GM12878 (cell line): ENCODE results near the gene RAD23B. TPM values are rescaled to one million over a fixed set of nuclear protein-coding genes. Genes with fewer than 3 reads are reported as not detected.

Experiments used
- ATAC-seq: fragments of 200-7000 bp; cut with Tn5 transposase; 3 replicates; pipeline ENCODE4 v1.9.1; 2020; ENCODE audit warnings: mild to moderate bottlenecking, moderate library complexity
- BruUV-seq: library from RNA; stranded (reverse); fragments of 400-500 nt; replicated peaks from 2 replicates; lab custom pipeline; 2021; lab: Mats Ljungman, UMichigan
- CTCF ChIA-PET: fragments of 300-600 bp; sonication (Branson Sonifier 250); formaldehyde crosslinking; extraction: SDS; loops from one replicate; lab custom pipeline; 2021; ENCODE audit warnings: inconsistent platforms; lab: Yijun Ruan, JAX
- POLR2A ChIA-PET: fragments of 350-600 bp; formaldehyde crosslinking; extraction: SDS; loops from one replicate; lab custom pipeline; 2021; ENCODE audit warnings: inconsistent platforms; lab: Charles Lee
- RAD21 ChIA-PET: fragments of 300-600 bp; sonication (Branson Sonifier 250); formaldehyde crosslinking; loops from one replicate; lab custom pipeline; 2023; ENCODE audit warnings: antibody characterized with exemption; ENCODE audit not compliant: unreplicated experiment; lab: Charles Lee
- SMC1A ChIA-PET: fragments of 300-600 bp; sonication (Branson Sonifier 250); formaldehyde crosslinking; loops from one replicate; lab custom pipeline; 2023; ENCODE audit not compliant: unreplicated experiment, uncharacterized antibody; lab: Charles Lee
- DNase-seq: peaks from one replicate; pipeline ENCODE4 v3.0.0-alpha.2; 2011; ENCODE audit warnings: low read depth, low spot score
- FAIRE-seq: peaks from 3 replicates; lab custom pipeline; 2011; peaks lifted over from hg19 to GRCh38; lab: Jason Lieb, UNC
- H2AFZ ChIP-seq: 2 replicates; pipeline ENCODE4 v1.6.0; 2011; ENCODE audit warnings: low read depth, low read length, control low read depth; ENCODE audit not compliant: control insufficient read depth
- H3K27ac ChIP-seq: 2 replicates; pipeline ENCODE4 v1.5.1; 2011; ENCODE audit warnings: control low read depth; ENCODE audit not compliant: control insufficient read depth, insufficient read depth
- H3K27me3 ChIP-seq, 2 experiments: replicated peaks in 1 of 2; 2 replicates each; pipeline versions ENCODE4 v1.6.0 to v1.6.1; 2011; ENCODE audit warnings: low read length in 1 of 2; ENCODE audit not compliant: control insufficient read depth in 2 of 2, insufficient read depth in 2 of 2
- H3K36me3 ChIP-seq, 2 experiments: 2 replicates each; pipeline ENCODE4 v1.5.1; 2011; ENCODE audit warnings: low read length in 1 of 2; ENCODE audit not compliant: control insufficient read depth in 2 of 2, insufficient read depth in 2 of 2
- H3K4me1 ChIP-seq: 2 replicates; pipeline ENCODE4 v1.6.1; 2011; ENCODE audit warnings: mild to moderate bottlenecking, low read length, moderate library complexity, mixed read lengths; ENCODE audit not compliant: control insufficient read depth, insufficient read depth
- H3K4me2 ChIP-seq: 2 replicates; pipeline ENCODE4 v1.6.0; 2011; ENCODE audit warnings: control low read depth; ENCODE audit not compliant: control insufficient read depth, insufficient read depth
- H3K4me3 ChIP-seq: fragments of 200-600 bp; sonication (generic); 2 replicates; pipeline ENCODE4 v1.5.1; 2016
- H3K79me2 ChIP-seq: 2 replicates; pipeline ENCODE4 v1.6.0; 2011; ENCODE audit warnings: low read length; ENCODE audit not compliant: control insufficient read depth, insufficient read depth
- H3K9ac ChIP-seq: 2 replicates; pipeline ENCODE4 v1.8.0; 2011; ENCODE audit warnings: low read length, control low read depth, mixed read lengths; ENCODE audit not compliant: control insufficient read depth, insufficient read depth
- H3K9me3 ChIP-seq: replicated peaks from 3 replicates; pipeline ENCODE4 v1.5.1; 2011; ENCODE audit warnings: mild to moderate bottlenecking, low read length; ENCODE audit not compliant: control insufficient read depth, insufficient read depth
- H4K20me1 ChIP-seq: 2 replicates; pipeline ENCODE4 v1.6.0; 2011; ENCODE audit not compliant: control insufficient read depth, insufficient read depth
- DPF2 ChIP-seq: fragments of 450-650 bp; IDR thresholded peaks from 2 replicates; pipeline ENCODE4 v1.6.1; 2017; ENCODE audit warnings: mild to moderate bottlenecking
- MEF2A ChIP-seq: IDR thresholded peaks from 2 replicates; pipeline ENCODE4 v1.6.1; 2011; ENCODE audit warnings: low read depth, mild to moderate bottlenecking, low read length, moderate library complexity; ENCODE audit not compliant: insufficient read depth
- NBN ChIP-seq: fragments of 450-650 bp; IDR thresholded peaks from 2 replicates; pipeline ENCODE4 v1.6.1; 2016
- POLR2AphosphoS2 ChIP-seq: IDR thresholded peaks from 2 replicates; pipeline ENCODE4 v1.6.1; 2011; ENCODE audit warnings: low read depth, mild to moderate bottlenecking, low read length, improper control_type of control experiment, moderate library complexity
- POLR2AphosphoS5 ChIP-seq: IDR thresholded peaks from 2 replicates; pipeline ENCODE4 v1.6.1; 2011; ENCODE audit warnings: mild to moderate bottlenecking, low read length, inconsistent platforms
- RAD21 ChIP-seq: IDR thresholded peaks from 2 replicates; pipeline ENCODE4 v1.6.1; 2011; ENCODE audit warnings: mild to moderate bottlenecking, low read depth, low read length, moderate library complexity; ENCODE audit not compliant: insufficient read depth
- SMARCA5 ChIP-seq: fragments of 450-650 bp; IDR thresholded peaks from 2 replicates; pipeline ENCODE4 v1.6.1; 2017; ENCODE audit warnings: mild to moderate bottlenecking
- TCF3 ChIP-seq: IDR thresholded peaks from 2 replicates; pipeline ENCODE4 v1.6.1; 2012; ENCODE audit warnings: low read depth, mild to moderate bottlenecking, low read length, borderline replicate concordance; ENCODE audit not compliant: insufficient read depth
- TCF7 ChIP-seq: IDR thresholded peaks from 2 replicates; pipeline ENCODE4 v1.6.1; 2014; ENCODE audit warnings: antibody characterized with exemption, borderline replicate concordance
- WGBS: methylation state at CpG from one replicate; pipeline ENCODE4 v1.1.6; 2016; ENCODE audit warnings: low lambda C conversion rate; ENCODE audit not compliant: insufficient replicate concordance, insufficient coverage; ENCODE audit errors: missing lambda C conversion rate; 5-methylcytosine and 5-hydroxymethylcytosine counted together
- in situ Hi-C: fragments of 300-500 bp; cut with MboI; formaldehyde crosslinking; loops from 9 replicates; pipeline ENCODE4 v1.14.3; 2018; ENCODE audit warnings: mixed read lengths
- intact Hi-C: fragments of 100-400 bp; cut with micrococcal nuclease; formaldehyde crosslinking; loops from one replicate; pipeline ENCODE4 v1.14.2; 2022; ENCODE audit not compliant: unreplicated experiment
- polyA plus RNA-seq, 11 experiments: library from polyadenylated mRNA; depleted of rRNA in 4 of 11; unstranded in 6 of 11; stranded (reverse) in 5 of 11; fragments of >200 nt; fragmentation: Nextera tagmentation in 4 of 11; fragmentation: Illumina TruSeq in 1 of 11; extraction: Ambion mirVana in 4 of 11; extraction: Trizol in 1 of 11; gene quantifications; 1 replicate in 1 of 11; 2 replicates in 10 of 11; pipeline versions ENCODE4 v1.2.1 to v1.2.3, GENCODE V29; 2011 to 2016; ENCODE audit warnings: inconsistent platforms in 2 of 11, missing spikeins in 2 of 11, low read depth in 1 of 11
- total RNA-seq, 4 experiments: library from RNA; depleted of rRNA in 3 of 4; stranded (reverse); fragments of >200 nt in 3 of 4; fragmentation: Illumina TruSeq in 1 of 4; extraction: Trizol in 1 of 4; gene quantifications; 2 replicates each; pipeline versions ENCODE4 v1.2.1 to v1.2.3, GENCODE V29; 2013 to 2021
- TF ChIP-seq, protein P1 (sequence below): fragments of 450-650 bp; IDR thresholded peaks from 2 replicates; pipeline ENCODE4 v1.6.1; 2017; ENCODE audit warnings: low read depth, mild to moderate bottlenecking, moderate library complexity
- TF ChIP-seq, protein P2 (sequence below): fragments of 450-650 bp; IDR thresholded peaks from 2 replicates; pipeline ENCODE4 v1.6.1; 2017; ENCODE audit warnings: mild to moderate bottlenecking, low read depth, inconsistent platforms; ENCODE audit not compliant: poor library complexity, severe bottlenecking

The RAD23B gene
- total and polyA plus RNA-seq, 10 of the 15 experiments (the other 5 are each of a cell fraction or from before 2014, with no cell fraction given), result 10.3 to 256 (median 54.6) TPM

GRCh38 chr9:107249665-107250285 is 33.3 kb upstream of the RAD23B start:
- in situ Hi-C loops (no loop called here), intact Hi-C loops (no loop called here)
- Histone ChIP-seq H3K4me1 (no peaks in the 10 kb centered on the region), H3K79me2 (no peaks in the 10 kb centered on the region), H3K27me3 (no peaks in the 10 kb centered on the region), H3K9me3 (no peaks in the 10 kb centered on the region), H3K4me2 (no peak overlapping the region), H3K9ac (no peak overlapping the region), H2AFZ (no peak overlapping the region), H3K4me3 (no peak overlapping the region), H3K27ac (no peak overlapping the region), H4K20me1 (no peaks in the 10 kb centered on the region), H3K36me3 (no peaks in the 10 kb centered on the region)
- WGBS, result 27% methylated on average over 2 of the region's 2 CpGs
- no peak for DNase-seq
- FAIRE-seq, result no peak
- POLR2A ChIA-PET, result no interaction called here
- SMC1A ChIA-PET, result interaction anchor here (1.4 kb wide), 1 partner anchor 11 kb away, joined by 5 read pairs; no protein-coding TSS in a partner anchor
- no peak for TF ChIP-seq MEF2A
- no peak for TF ChIP-seq RAD21
- CTCF ChIA-PET, result interaction anchor here (0.6 to 2.5 kb wide), 3 partner anchors 10 to 92 kb away, joined by 3 to 13 read pairs (median 3); no protein-coding TSS in a partner anchor
- no peak for ATAC-seq
- no TSS peak for BruUV-seq
- RAD21 ChIA-PET, result interaction anchor here (0.6 to 1.3 kb wide), 3 partner anchors 11 to 119 kb away, joined by 3 read pairs; no protein-coding TSS in a partner anchor

GRCh38 chr9:107251756-107252322 is 31.2 kb upstream of the RAD23B start:
- Histone ChIP-seq H4K20me1 (no peaks in the 10 kb centered on the region), H3K4me3 (no peak overlapping the region), H3K4me1 (no peaks in the 10 kb centered on the region), H3K36me3 (no peaks in the 10 kb centered on the region), H3K27me3 (no peaks in the 10 kb centered on the region), H3K79me2 (no peaks in the 10 kb centered on the region), H3K27ac (no peak overlapping the region), H3K9ac (no peak overlapping the region), H2AFZ (no peak overlapping the region), H3K4me2 (no peak overlapping the region), H3K9me3 (no peaks in the 10 kb centered on the region)
- CTCF ChIA-PET, result interaction anchor here (0.9 to 2.0 kb wide), 5 partner anchors 9 to 94 kb away, joined by 3 to 9 read pairs (median 4); no protein-coding TSS in a partner anchor
- WGBS, result 57% methylated on average over 4 of the region's 4 CpGs
- FAIRE-seq (no peak), DNase-seq (no peak), ATAC-seq (no peak)
- POLR2A ChIA-PET, result interaction anchor here (0.5 to 1.6 kb wide), 6 partner anchors 12 to 638 kb away, joined by 3 to 5 read pairs (median 4); no protein-coding TSS in a partner anchor
- SMC1A ChIA-PET, result interaction anchor here (0.6 to 2.0 kb wide), 9 partner anchors 9 to 94 kb away, joined by 3 to 7 read pairs (median 3); no protein-coding TSS in a partner anchor
- in situ Hi-C loops (no loop called here), intact Hi-C loops (no loop called here)
- RAD21 ChIA-PET, result interaction anchor here (1.3 to 1.5 kb wide), 2 partner anchors 9 to 93 kb away, joined by 3 to 5 read pairs; no protein-coding TSS in a partner anchor
- no TSS peak for BruUV-seq
- no peak for TF ChIP-seq DPF2
- TF ChIP-seq SMARCA5, result no peak
- no peak for TF ChIP-seq TCF7
- TF ChIP-seq POLR2AphosphoS5, result no peak
- no peak for TF ChIP-seq POLR2AphosphoS2
- TF ChIP-seq, protein P1, sequence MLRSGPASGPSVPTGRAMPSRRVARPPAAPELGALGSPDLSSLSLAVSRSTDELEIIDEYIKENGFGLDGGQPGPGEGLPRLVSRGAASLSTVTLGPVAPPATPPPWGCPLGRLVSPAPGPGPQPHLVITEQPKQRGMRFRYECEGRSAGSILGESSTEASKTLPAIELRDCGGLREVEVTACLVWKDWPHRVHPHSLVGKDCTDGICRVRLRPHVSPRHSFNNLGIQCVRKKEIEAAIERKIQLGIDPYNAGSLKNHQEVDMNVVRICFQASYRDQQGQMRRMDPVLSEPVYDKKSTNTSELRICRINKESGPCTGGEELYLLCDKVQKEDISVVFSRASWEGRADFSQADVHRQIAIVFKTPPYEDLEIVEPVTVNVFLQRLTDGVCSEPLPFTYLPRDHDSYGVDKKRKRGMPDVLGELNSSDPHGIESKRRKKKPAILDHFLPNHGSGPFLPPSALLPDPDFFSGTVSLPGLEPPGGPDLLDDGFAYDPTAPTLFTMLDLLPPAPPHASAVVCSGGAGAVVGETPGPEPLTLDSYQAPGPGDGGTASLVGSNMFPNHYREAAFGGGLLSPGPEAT, result no peak
- TF ChIP-seq, protein P2, sequence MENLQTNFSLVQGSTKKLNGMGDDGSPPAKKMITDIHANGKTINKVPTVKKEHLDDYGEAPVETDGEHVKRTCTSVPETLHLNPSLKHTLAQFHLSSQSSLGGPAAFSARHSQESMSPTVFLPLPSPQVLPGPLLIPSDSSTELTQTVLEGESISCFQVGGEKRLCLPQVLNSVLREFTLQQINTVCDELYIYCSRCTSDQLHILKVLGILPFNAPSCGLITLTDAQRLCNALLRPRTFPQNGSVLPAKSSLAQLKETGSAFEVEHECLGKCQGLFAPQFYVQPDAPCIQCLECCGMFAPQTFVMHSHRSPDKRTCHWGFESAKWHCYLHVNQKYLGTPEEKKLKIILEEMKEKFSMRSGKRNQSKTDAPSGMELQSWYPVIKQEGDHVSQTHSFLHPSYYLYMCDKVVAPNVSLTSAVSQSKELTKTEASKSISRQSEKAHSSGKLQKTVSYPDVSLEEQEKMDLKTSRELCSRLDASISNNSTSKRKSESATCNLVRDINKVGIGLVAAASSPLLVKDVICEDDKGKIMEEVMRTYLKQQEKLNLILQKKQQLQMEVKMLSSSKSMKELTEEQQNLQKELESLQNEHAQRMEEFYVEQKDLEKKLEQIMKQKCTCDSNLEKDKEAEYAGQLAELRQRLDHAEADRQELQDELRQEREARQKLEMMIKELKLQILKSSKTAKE, result no peak
- no peak for TF ChIP-seq TCF3
- no peak for TF ChIP-seq NBN
